Stimulated activated naive CD8-positive, alpha-beta T cell treated with anti-CD3 and anti-CD28 coated beads, Interleukin-15, Interleukin-2, amounts not matched to agents 100 ng/mL and 50 ng/mL, for 24 hours (primary cell): Measurements from ENCODE around the gene VIPR2.
"Not testable (repeated sequence)": the region's sequence is repeated elsewhere in the genome, so short reads cannot be mapped to it uniquely, and the experiment has no call there.

Source experiments
- H3K27ac Mint-ChIP-seq: one replicate; pipeline ENCODE4 v1.8.0; 2021; ENCODE audit warnings: mild to moderate bottlenecking, mixed read lengths
- H3K27me3 Mint-ChIP-seq: one replicate; pipeline ENCODE4 v1.8.0; 2021; ENCODE audit warnings: mixed read lengths
- H3K36me3 Mint-ChIP-seq: one replicate; pipeline ENCODE4 v1.8.0; 2021; ENCODE audit warnings: low read depth, mixed read lengths
- H3K4me1 Mint-ChIP-seq: one replicate; pipeline ENCODE4 v1.8.0; 2021; ENCODE audit warnings: low read depth, mixed read lengths
- H3K4me3 Mint-ChIP-seq: one replicate; pipeline ENCODE4 v1.8.0; 2021; ENCODE audit warnings: mild to moderate bottlenecking, mixed read lengths
- H3K9me3 Mint-ChIP-seq: one replicate; pipeline ENCODE4 v1.8.0; 2021; ENCODE audit warnings: mixed read lengths

Gene VIPR2

DNA sequence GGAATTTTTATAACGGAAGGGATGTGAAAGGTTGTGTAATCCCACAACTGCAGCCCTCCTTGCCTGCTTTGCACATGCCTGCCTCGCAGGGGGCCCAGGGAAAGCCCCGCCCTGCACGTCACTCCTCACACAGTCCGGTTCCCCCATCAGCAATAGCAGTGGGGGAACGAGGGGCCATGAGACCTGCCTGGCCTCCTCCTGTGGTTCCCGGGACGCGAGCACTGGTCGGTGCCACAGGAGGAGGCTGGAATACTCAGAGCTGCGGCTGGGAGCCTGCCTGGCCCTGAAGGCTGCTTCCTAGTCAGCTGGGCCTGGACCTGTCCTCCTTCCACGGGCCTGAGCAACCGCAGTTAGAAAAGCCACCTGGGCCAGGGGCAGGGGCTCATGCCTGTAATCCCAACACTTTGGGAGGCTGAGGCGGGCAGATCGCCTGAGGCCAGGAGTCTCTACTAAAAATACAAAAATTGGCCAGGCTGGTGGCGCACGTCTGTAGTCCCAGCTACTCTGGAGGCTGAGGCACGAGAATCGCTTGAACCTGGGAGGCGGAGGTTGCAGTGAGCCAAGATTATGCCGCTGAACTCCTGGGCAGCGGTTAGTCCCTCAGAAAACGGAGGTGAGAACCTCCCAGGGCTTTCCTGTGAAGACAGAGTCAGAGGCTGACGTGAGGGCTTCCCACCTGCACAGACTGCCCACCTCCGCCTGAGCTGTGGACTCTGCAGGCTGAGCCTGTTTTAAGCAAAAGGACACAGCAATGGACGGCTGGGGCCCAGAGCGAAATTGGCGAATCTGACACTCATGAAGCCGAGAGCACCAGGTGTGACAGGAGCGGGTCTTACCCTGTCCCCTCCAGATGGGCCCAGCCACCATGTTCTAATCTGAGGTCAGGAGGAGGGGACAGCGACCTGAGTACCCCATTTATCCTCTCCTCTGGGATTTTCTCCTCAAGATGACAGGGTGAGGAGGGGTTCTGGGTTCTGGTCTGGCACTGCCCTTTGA, 52.9 kb downstream of the VIPR2 start:
- no peak overlapping the region for H3K27ac Mint-ChIP-seq
- no peak overlapping the region for H3K4me3 Mint-ChIP-seq

DNA sequence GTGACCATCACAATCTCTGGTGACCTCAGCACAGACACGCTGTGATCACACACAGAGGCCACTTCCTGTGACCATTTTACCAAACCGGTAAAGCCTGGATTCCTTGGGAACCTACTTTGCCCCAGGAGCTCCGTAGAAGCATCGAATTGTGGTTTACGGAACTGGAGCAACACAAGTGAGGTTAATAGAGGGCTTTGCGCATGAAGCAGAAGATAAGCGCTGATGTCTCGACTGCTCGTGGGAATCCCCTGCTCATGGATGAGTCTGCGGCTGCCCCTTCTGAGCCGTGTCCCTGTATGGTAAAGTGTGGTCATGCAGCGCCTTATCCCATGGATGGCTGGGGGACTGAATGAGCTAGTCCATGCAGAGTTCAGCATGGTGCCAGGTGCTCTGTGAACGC, 53.6 kb downstream of the VIPR2 start:
- H3K9me3 Mint-ChIP-seq: no peaks in the 10 kb centered on the region
- no peak overlapping the region for H3K27ac Mint-ChIP-seq
- no peaks in the 10 kb centered on the region for H3K36me3 Mint-ChIP-seq

More for the DNA sequence above, 52.9 kb downstream of the VIPR2 start:
- Mint-ChIP-seq H3K36me3 (no peaks in the 10 kb centered on the region), H3K27me3 (no peaks in the 10 kb centered on the region), H3K4me1 (no peaks in the 10 kb centered on the region), H3K9me3 (no peaks in the 10 kb centered on the region)

DNA sequence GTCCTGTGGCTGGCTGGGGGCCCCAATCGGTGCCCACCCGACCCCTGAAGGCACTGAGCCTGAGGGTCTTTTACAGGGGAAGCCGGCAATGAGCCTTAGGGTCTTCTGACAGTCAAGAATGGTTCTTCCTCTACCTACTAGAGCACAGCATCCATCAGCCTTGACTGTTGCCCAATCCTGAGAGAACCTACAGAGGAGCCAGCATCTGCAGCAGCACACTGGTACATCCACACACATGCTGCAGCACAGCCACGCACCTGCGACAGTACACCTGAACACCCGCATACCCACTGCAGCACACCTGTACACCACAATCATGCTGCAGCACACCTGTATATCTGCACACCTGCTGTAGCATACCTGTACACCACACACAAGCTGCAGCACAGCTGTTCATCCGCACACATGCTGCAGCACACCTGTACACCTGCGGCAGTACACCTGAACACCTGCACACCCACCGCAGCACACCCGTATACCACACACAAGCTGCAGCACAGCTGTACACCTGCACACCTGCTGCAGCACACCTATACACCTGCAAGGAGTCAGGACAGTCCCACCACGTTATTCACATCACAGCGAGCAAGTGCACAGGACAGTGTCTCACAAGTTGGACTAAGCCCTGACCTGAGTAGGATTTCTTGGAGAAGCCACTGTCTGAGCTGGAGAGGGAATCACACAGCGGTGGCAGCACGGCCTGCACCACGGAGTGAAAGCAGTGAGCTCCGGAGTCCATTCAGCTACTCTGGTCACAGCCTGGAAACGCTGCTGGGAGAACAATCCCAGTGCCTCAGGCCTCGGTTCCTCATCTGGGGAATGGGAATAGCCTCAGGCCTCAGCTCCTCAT, 56.4 kb downstream of the VIPR2 start:
- H3K27me3 Mint-ChIP-seq: no peaks in the 10 kb centered on the region
- H3K9me3 Mint-ChIP-seq: no peaks in the 10 kb centered on the region
- H3K4me1 Mint-ChIP-seq: no peaks in the 10 kb centered on the region
- H3K4me3 Mint-ChIP-seq: no peak overlapping the region
- no peak overlapping the region for H3K27ac Mint-ChIP-seq
- H3K36me3 Mint-ChIP-seq: no peaks in the 10 kb centered on the region

More for the DNA sequence above, 53.6 kb downstream of the VIPR2 start:
- no peaks in the 10 kb centered on the region for H3K27me3 Mint-ChIP-seq
- no peaks in the 10 kb centered on the region for H3K4me1 Mint-ChIP-seq
- no peak overlapping the region for H3K4me3 Mint-ChIP-seq

DNA sequence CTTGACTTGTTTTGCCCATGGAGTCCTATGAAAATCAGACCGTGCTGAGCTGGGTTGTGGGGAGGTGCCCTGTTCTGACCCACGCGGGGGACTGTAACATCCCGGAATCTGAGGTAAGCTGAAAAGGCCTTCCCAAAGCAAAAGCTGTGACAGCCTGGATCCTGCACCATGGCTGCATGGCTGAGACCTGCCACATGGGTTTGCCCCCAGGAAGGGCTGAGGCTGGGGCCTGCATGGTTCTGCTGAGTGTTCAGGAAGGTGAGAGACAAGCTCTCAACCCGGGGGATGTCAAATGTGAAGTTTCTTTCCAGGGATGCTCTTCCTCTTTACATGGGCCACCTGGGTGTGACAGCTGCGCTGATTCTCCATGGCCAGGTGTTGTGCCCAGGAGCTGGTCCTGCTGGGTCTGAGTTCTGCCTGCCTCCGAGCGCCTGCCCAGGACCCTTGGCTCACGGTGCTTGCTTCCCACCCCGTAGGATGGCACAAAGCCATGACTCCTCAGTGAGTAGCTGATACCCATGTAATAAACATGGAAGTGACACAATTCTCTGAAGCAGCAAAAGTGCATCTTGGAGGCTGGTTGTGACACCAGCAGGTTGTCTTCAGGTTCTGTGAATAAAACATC, 58.3 kb downstream of the VIPR2 start:
- H3K27ac Mint-ChIP-seq: no peak overlapping the region
- H3K4me3 Mint-ChIP-seq: no peak overlapping the region
- no peaks in the 10 kb centered on the region for H3K27me3 Mint-ChIP-seq
- H3K4me1 Mint-ChIP-seq: no peaks in the 10 kb centered on the region
- H3K36me3 Mint-ChIP-seq: no peaks in the 10 kb centered on the region
- H3K9me3 Mint-ChIP-seq: no peaks in the 10 kb centered on the region

DNA sequence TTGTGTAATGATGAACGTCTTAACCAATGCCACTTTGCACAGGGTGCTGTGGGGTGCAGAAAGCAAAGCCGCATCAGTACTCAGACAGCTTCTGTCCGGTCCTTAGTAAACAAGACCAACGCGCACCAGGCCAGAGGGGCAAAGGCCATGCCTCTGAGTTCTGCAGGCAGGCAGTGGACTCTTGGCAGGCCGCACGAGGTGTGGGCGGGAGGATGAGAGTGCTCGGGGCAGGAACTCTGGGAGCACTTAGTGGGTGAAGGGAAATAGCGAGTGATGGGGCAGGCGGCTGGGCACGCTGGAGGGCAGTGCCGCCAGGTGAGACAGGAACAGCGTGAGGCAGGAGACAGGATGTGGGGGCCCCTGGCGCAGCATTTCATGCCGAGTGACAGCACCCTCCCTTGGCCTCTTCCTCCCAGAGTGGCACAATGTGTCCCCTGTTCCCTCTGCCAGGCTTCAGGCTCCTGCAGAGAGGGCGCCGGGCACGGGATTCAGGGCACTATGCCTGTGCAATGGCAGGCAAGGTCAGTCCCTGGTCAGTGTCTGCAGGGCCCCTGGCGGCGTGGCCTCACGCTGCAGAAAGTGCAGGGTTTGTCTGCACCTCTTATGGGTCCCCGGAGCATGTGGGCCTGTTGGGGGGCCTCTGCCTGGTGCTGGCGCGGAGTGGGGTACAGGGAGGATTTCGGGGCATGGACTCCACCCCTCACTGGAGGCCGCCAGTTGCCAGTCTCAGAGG, 60.4 kb downstream of the VIPR2 start:
- Mint-ChIP-seq H3K36me3 (no peaks in the 10 kb centered on the region), H3K4me1 (no peaks in the 10 kb centered on the region), H3K4me3 (no peak overlapping the region), H3K27me3 (peaks cover 3% of the 10 kb centered on the region), H3K9me3 (no peaks in the 10 kb centered on the region), H3K27ac (no peak overlapping the region)

DNA sequence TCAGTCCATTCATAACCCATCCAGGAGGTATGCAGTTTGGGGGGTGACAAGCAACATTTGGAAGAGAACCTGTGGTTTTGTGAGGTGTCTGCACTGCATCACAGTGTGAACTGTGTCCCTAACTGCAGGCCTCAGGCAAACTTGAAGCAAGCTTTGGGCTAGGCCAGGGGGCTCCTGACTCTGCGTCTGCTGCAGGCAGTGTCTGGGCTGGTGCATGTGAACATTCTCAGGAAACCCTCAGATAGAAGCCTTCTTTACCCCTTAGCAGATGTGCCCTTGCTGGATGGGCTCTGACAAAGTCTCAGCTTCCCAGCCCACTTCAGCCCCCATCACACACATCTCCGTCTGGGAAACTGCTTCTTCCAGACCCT, 61.0 kb downstream of the VIPR2 start:
- no peaks in the 10 kb centered on the region for H3K9me3 Mint-ChIP-seq
- H3K27me3 Mint-ChIP-seq: peaks cover 8% of the 10 kb centered on the region
- no peak overlapping the region for H3K4me3 Mint-ChIP-seq
- H3K36me3 Mint-ChIP-seq: no peaks in the 10 kb centered on the region
- H3K4me1 Mint-ChIP-seq: no peaks in the 10 kb centered on the region
- H3K27ac Mint-ChIP-seq: no peak overlapping the region

DNA sequence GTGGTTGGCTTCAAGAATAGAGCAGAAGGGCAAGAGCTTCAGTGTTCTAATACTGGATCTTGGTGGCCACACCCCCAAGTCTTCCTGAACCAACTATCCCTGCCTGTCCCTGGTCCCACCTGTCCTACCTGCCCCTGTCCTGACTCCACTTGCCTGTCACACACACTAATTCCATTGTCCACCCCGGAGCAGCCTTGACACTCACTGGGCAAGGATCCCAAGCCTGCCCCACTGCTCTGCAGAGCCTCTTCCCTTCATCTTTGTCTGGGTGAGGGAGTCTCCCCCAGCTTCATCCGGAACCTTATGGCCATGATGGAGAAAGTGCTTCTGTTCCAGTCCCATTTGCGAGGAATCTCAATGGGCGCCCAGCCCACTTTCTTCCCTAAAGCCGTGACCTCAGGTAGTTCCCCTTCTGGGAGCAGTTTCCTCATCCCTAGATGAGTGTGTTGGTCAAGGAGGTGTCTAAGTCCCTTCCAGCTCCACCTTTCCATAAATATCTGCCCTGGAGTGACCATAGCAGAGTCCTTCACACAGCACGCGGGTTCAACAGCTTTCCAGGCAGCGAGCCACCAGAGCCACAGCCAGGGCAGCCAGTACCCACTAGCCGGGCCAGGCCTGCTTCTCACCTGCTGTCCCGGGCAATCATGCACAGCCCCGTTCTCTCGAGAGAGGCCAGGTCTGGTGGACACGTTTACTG, 61.5 kb downstream of the VIPR2 start:
- no peaks in the 10 kb centered on the region for H3K9me3 Mint-ChIP-seq
- peaks cover 11% of the 10 kb centered on the region for H3K27me3 Mint-ChIP-seq
- H3K4me3 Mint-ChIP-seq: no peak overlapping the region
- no peak overlapping the region for H3K27ac Mint-ChIP-seq
- no peaks in the 10 kb centered on the region for H3K36me3 Mint-ChIP-seq
- no peaks in the 10 kb centered on the region for H3K4me1 Mint-ChIP-seq

DNA sequence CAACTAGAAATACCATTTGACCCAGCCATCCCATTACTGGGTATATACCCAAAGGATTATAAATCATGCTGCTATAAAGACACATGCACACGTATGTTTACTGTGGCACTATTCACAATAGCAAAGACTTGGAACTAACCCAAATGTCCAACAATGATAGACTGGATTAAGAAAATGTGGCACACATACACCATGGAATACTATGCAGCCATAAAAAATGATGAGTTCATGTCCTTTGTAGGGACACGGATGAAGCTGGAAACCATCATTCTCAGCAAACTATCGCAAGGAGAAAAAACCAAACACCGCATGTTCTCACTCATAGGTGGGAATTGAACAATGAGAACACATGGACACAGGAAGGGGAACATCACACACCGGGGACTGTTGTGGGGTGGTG, 62.6 kb downstream of the VIPR2 start:
- not testable (repeated sequence) for H3K4me1 Mint-ChIP-seq, H3K4me3 Mint-ChIP-seq, H3K9me3 Mint-ChIP-seq, H3K36me3 Mint-ChIP-seq, H3K27ac Mint-ChIP-seq
- H3K27me3 Mint-ChIP-seq: peaks cover 16% of the 10 kb centered on the region

DNA sequence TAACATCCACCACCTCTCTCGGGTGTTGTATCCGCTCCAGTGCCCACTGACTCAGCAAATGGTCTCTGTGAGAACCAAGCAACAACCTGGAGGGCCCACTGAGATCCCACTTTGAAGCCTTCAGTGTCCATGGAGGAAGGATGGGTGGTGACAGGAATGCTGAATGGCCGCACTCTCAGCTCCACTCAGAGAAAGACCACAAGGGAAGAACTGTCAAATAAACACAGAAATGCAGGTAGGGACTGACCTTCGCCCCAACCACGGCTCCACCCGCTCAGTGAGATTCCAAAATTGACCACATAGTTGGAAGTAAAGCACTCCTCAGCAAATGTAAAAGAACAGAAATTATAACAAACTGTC, 65.8 kb downstream of the VIPR2 start:
- Mint-ChIP-seq H3K36me3 (no peaks in the 10 kb centered on the region), H3K4me1 (no peaks in the 10 kb centered on the region), H3K4me3 (no peak overlapping the region), H3K27me3 (peaks cover 16% of the 10 kb centered on the region), H3K9me3 (no peaks in the 10 kb centered on the region), H3K27ac (no peak overlapping the region)

DNA sequence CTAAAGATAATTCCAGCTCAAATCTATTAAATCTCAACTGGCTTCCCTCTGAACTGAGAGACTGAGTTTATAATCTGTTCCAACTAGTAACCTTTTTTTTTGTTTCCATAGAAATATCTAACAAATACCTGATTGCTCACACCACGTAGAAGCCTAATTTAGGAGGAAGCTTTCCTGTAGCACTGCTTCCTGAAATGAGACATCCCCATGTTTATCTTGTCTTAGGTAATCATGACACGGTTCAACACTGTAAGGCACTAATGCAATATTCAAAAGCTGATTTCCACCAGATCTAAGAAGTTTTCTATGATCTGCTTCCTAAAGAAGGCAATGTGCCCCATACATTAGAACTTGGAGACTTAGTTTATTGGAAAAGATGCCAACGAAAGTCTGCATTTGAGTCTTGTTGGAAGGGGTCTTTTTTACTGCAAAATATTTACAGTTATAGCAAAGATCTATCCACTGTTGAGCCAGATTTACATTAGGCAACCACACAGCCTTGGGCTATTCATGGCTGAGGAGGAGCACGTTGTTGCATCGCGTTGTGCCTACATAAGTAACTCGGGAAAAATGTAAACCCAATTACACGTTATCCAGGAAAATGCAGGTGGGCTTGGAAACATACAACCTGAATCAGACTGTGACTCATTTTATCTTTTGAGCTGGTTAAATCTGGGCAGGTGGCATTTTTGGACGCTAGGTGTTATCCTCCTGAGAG, 66.3 kb downstream of the VIPR2 start:
- Mint-ChIP-seq H3K36me3 (no peaks in the 10 kb centered on the region), H3K27me3 (peaks cover 16% of the 10 kb centered on the region), H3K27ac (no peak overlapping the region), H3K9me3 (no peaks in the 10 kb centered on the region), H3K4me1 (no peaks in the 10 kb centered on the region), H3K4me3 (no peak overlapping the region)

DNA sequence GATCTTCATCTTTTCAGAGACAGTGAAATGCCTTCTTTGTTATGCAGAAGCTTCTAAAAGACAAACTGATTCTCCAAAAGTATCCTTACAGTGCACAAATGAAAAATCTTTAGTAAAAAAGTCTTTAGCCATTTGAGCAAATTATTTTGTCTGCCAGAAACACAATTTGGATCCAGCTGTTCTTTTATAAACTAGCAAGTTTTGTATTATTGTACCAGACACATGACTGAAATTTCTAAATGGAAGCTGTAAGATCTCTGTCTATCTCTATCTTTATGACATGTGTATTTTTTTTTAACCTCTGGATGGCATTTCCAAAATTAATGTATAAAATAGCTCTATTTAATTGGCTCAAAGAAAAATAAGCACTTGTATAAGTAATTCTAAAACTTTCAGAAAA, 68.3 kb downstream of the VIPR2 start:
- H3K27ac Mint-ChIP-seq: no peak overlapping the region
- H3K4me3 Mint-ChIP-seq: no peak overlapping the region
- H3K4me1 Mint-ChIP-seq: no peaks in the 10 kb centered on the region
- H3K27me3 Mint-ChIP-seq: peaks cover 16% of the 10 kb centered on the region
- no peaks in the 10 kb centered on the region for H3K36me3 Mint-ChIP-seq
- H3K9me3 Mint-ChIP-seq: no peaks in the 10 kb centered on the region

DNA sequence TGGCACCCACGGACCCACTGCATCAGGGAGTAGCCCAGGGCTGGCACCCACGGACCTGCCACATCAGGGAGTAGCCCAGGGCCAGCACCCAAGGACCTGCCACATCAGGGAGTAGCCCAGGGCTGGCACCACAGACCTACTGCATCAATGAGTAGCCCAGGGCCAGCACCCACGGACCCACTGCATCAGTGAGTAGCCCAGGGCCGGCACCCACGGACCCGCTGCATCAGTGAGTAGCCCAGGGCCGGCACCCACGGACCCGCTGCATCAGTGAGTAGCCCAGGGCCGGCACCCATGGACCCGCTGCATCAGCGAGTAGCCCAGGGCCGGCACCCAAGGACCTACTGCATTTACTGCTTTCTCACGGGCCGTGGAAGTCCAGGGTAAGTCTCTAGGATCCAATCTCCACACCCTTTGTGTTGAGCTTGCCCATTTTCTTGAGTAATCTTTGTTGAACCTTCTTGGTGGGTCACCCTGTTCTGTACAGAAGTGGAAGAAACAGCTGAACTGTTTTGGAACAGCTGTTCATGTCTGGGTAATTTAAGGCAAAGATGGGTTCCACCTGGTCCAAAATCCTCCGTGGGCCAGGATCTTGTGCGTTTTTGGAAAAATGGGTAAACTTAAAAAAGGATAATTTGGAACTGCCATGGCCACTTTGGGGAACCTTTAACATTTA, 69.0 kb downstream of the VIPR2 start:
- no peak overlapping the region for H3K27ac Mint-ChIP-seq
- peaks cover 16% of the 10 kb centered on the region for H3K27me3 Mint-ChIP-seq
- no peaks in the 10 kb centered on the region for H3K36me3 Mint-ChIP-seq
- H3K9me3 Mint-ChIP-seq: no peaks in the 10 kb centered on the region
- H3K4me3 Mint-ChIP-seq: no peak overlapping the region
- H3K4me1 Mint-ChIP-seq: peaks cover 2% of the 10 kb centered on the region

DNA sequence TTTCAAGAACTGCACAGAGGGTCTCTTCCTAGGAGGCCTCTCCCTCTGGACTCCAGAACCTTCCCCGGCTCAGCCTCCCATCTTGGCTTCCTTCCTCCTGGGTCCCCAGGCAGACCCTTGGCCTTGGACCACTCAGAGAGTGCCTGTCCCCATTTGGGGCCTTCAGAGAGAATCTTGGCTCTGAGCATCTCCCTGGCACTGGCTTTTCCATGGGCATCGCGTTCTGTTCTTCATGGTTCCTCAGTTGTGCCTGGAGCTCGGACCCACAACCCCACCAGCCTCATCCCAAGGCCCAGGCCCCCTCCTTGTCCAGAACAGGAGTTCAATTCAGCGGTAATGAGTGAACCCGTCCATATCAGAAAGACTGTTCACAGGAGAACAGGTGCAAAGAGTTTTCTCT, 73.4 kb downstream of the VIPR2 start:
- no peaks in the 10 kb centered on the region for H3K27me3 Mint-ChIP-seq
- no peaks in the 10 kb centered on the region for H3K9me3 Mint-ChIP-seq
- no peaks in the 10 kb centered on the region for H3K36me3 Mint-ChIP-seq
- no peak overlapping the region for H3K4me3 Mint-ChIP-seq
- peaks cover 16% of the 10 kb centered on the region for H3K4me1 Mint-ChIP-seq
- H3K27ac Mint-ChIP-seq: no peak overlapping the region
